ENCODE data around the gene DDX60.

- TF ChIP-seq RAD21 (conservative IDR thresholded peaks at IDR 0.05) (no peak), EP300 (conservative IDR thresholded peaks at IDR 0.05; ENCODE audit: poor library complexity, severe bottlenecking) (no peak), REST (IDR thresholded peaks at IDR 0.05; ENCODE audit: borderline replicate concordance) (no peak)
Measured at GRCh38 chr4:168319486-168320019, 1.0 kb upstream of the DDX60 start.

Data from neural cell (in vitro differentiated cells).